Ovary (tissue), 9 donors: ENCODE data around the gene JPH4. TPM values are rescaled to one million over a fixed set of nuclear protein-coding genes. Genes with fewer than 3 reads are reported as not detected.

Experiments
- DNase-seq, 5 donors: peaks; one replicate each; pipeline ENCODE4 v3.0.0-alpha.2; 2019 to 2020
- H3K27ac ChIP-seq, 2 donors: fragments of 200-600 bp; one replicate each; pipeline versions ENCODE4 v1.5.1 to v1.8.0; 2019 to 2022
- H3K27me3 ChIP-seq: fragments of 200-600 bp; one replicate; pipeline ENCODE4 v1.8.0; 2022
- H3K36me3 ChIP-seq: fragments of 200-600 bp; sonication (generic); one replicate; pipeline ENCODE4 v1.5.1; 2019
- H3K4me1 ChIP-seq: one replicate; pipeline ENCODE4 v1.8.1; 2013; ENCODE audit warnings: mild to moderate bottlenecking, moderate library complexity; ENCODE audit not compliant: insufficient read depth
- H3K4me3 ChIP-seq: fragments of 200-600 bp; sonication (generic); one replicate; pipeline ENCODE4 v1.5.1; 2017
- H3K9me3 ChIP-seq, 2 donors: fragments of 200-600 bp in 1 of 2; sonication (generic) in 1 of 2; one replicate each; pipeline versions ENCODE4 v1.5.1 to v1.8.1; 2013 to 2019; ENCODE audit warnings: mild to moderate bottlenecking in 1 of 2, moderate library complexity in 1 of 2
- CTCF ChIP-seq, 3 donors: fragments of 450-650 bp in 2 of 3; fragments of 200-600 bp in 1 of 3; IDR thresholded peaks; one replicate each; pipeline versions ENCODE4 v1.5.1 to v1.8.0; 2016 to 2022; ENCODE audit warnings: antibody characterized with exemption in 3 of 3, mild to moderate bottlenecking in 1 of 3
- EP300 ChIP-seq: sonication (generic); formaldehyde crosslinking; IDR thresholded peaks from one replicate; pipeline ENCODE4 v1.6.1; 2017; ENCODE audit warnings: antibody characterized with exemption
- POLR2A ChIP-seq: fragments of 450-650 bp; IDR thresholded peaks from one replicate; pipeline ENCODE4 v1.6.1; 2017; ENCODE audit warnings: antibody characterized with exemption, mild to moderate bottlenecking, moderate library complexity
- WGBS, 3 donors: extraction: QIAGEN DNeasy Blood & Tissue Kit in 1 of 3; methylation state at CpG; one replicate each; pipeline versions ENCODE4 v1.1.5 to v1.1.7; 2013 to 2017; 5-methylcytosine and 5-hydroxymethylcytosine counted together
- intact Hi-C, 4 donors: fragments of 100-400 bp; cut with DNase I; formaldehyde crosslinking; loops; one replicate each; pipeline versions ENCODE4 v1.11.0 to v1.15.1; 2022 to 2023
- polyA plus RNA-seq, 2 donors: library from polyadenylated mRNA; stranded (reverse); fragments of 200-250 nt in 1 of 2; fragments of 350-450 nt in 1 of 2; fragmentation: Illumina TruSeq in 1 of 2; extraction: RNeasy Lipid Tissue Mini Kit (QIAGEN cat#74804) in 1 of 2; gene quantifications; one replicate each; pipeline ENCODE4 v1.2.3, GENCODE V29; 2013 to 2014
- total RNA-seq, 7 donors: library from RNA; depleted of rRNA in 2 of 7; stranded (reverse); fragments of >200 nt in 2 of 7; fragmentation: NEBNext Ultra II Directional in 3 of 7; extraction: Animal tissue kit (Norgen Biotek cat#: 25700) in 3 of 7; gene quantifications; one replicate each; pipeline versions ENCODE4 v1.1.0 to v1.2.4, GENCODE V29; 2016 to 2023
- donor health status: DM: no; HTN: no; CAD: no; lungs with moderate emphysema.
- donor health status: DM: no; HTN: no; CAD: no.
- donor health status: Bipolar disorder and iron deficiency.
- donor health status: DM: yes; HTN: yes; CAD: no.
- donor health status: DM: no; HTN: no; CAD: no.
- donor health status: DM: yes; HTN: yes; CAD: no.

The JPH4 gene
- total and polyA plus RNA-seq, 9 donors: 7.4 to 43.5 (median 11.5) TPM

GRCh38 chr14:23577710-23578392, 739 bp downstream of the JPH4 start:
- Histone ChIP-seq H3K27me3 (no peaks in the 10 kb centered on the region), H3K4me1 (peaks cover 1% of the 10 kb centered on the region), H3K27ac (no peak overlapping the region), H3K36me3 (no peaks in the 10 kb centered on the region), H3K4me3 (peak overlapping the region; percentile 40), H3K9me3 (no peaks in the 10 kb centered on the region)
- peak in 3 of 5 donors; percentile 25 to 64 (median 37) for DNase-seq
- WGBS, 3 donors: 1 to 3% (median 1%) methylated on average over 24 of the region's 24 CpGs
- TF ChIP-seq EP300: no peak
- no peak for TF ChIP-seq POLR2A
- TF ChIP-seq CTCF (IDR thresholded peaks at IDR 0.05): no peak
- intact Hi-C loops: no loop called here

GRCh38 chr14:23577004-23577681, 1.4 kb downstream of the JPH4 start:
- H3K4me1 ChIP-seq: peaks cover 1% of the 10 kb centered on the region
- H3K36me3 ChIP-seq: no peaks in the 10 kb centered on the region
- peak in 4 of 5 donors; percentile 50 to 71 (median 60) for DNase-seq
- peak overlapping the region; percentile 40 for H3K4me3 ChIP-seq
- TF ChIP-seq POLR2A (no peak), EP300 (no peak), CTCF (IDR thresholded peaks at IDR 0.05) (no peak)
- no peak overlapping the region for H3K27ac ChIP-seq
- intact Hi-C loops: no loop called here
- H3K27me3 ChIP-seq: no peaks in the 10 kb centered on the region
- 2 to 3% (median 2%) methylated on average over 40 to 67 of the region's 67 CpGs for WGBS, 3 donors
- H3K9me3 ChIP-seq: no peaks in the 10 kb centered on the region

- DNase-seq: no peak
- no peak for TF ChIP-seq POLR2A
- no peak for TF ChIP-seq EP300
- no peak for TF ChIP-seq CTCF (IDR thresholded peaks at IDR 0.05)
- intact Hi-C loops: no loop called here
- H3K27ac ChIP-seq: no peak overlapping the region
- no peaks in the 10 kb centered on the region for H3K27me3 ChIP-seq
- no peaks in the 10 kb centered on the region for H3K36me3 ChIP-seq
- H3K4me1 ChIP-seq: peaks cover 1% of the 10 kb centered on the region
- no peaks in the 10 kb centered on the region for H3K9me3 ChIP-seq
- WGBS, 3 donors: 70 to 76% (median 72%) methylated on average over 5 of the region's 5 CpGs
- H3K4me3 ChIP-seq: no peak overlapping the region
Measured at GRCh38 chr14:23573384-23574015, 5.1 kb downstream of the JPH4 start.

GRCh38 chr14:23572836-23573235, 5.8 kb downstream of the JPH4 start:
- Histone ChIP-seq H3K4me1 (peaks cover 1% of the 10 kb centered on the region), H3K4me3 (no peak overlapping the region), H3K27me3 (no peaks in the 10 kb centered on the region), H3K9me3 (no peaks in the 10 kb centered on the region), H3K27ac (no peak overlapping the region), H3K36me3 (no peaks in the 10 kb centered on the region)
- 61 to 66% (median 63%) methylated on average over 4 of the region's 4 CpGs for WGBS, 3 donors
- intact Hi-C loops: no loop called here
- TF ChIP-seq EP300 (no peak), POLR2A (no peak), CTCF (IDR thresholded peaks at IDR 0.05) (no peak)
- no peak for DNase-seq
